ENCODE results near the gene ZFP42.
"Not testable (repeated sequence)": the region's sequence is repeated elsewhere in the genome, so short reads cannot be mapped to it uniquely, and the experiment has no call there.

Gene ZFP42

DNA sequence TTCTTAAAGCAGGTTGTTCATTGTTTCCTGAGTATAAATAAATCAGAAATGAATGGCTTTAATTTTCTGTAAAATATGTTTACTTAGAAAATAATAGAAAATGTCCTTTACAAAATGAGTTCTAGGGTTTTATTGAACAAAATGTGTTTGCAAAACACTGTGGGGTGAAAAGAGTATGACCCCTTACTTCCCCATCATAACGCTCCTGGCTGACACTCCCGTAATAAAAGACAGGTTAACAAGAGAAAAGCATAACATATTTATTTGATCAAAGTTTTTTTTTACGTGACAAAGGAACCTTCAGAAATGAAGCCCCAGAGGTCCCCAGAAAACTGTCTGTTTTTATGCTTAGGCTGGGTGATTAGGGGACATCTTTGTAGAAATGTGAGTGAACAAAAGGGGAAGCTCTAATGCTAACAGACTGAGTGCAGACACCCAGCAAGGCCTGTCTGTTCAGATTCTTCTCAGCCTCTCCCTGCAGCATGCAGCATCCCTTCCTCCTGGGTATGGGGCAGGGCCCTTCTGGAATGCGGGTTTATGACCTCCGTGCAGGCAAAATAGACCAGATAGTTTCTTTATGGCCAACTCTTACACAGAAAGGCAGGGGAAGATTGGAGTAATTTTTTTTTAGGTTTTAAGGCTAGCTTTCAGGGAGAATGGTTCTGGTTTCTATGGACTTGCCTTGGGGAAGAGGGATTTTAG, 26.1 kb downstream of the ZFP42 start:
- DNase-seq (ENCODE audit: low read depth): no peak

DNA sequence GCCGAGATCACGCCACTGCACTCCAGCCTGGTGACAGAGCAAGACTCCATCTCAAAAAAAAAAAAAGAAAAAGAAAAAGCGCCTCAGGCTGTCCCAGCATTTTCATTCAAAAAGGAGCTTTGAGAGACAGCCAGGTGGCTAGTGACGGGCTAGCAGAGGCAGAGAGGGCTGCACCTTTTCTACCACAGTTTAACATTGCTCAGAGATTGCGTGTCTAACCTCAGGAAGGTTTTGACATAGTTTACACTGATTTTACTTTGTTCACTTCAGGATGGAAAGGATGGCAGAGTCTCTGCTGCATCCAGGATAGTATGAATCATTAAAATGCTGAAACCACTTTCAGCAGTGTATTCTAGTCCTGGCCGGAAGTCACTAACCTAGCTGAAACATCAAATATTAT, 28.1 kb downstream of the ZFP42 start:
- no peak for DNase-seq (ENCODE audit: low read depth)

DNA sequence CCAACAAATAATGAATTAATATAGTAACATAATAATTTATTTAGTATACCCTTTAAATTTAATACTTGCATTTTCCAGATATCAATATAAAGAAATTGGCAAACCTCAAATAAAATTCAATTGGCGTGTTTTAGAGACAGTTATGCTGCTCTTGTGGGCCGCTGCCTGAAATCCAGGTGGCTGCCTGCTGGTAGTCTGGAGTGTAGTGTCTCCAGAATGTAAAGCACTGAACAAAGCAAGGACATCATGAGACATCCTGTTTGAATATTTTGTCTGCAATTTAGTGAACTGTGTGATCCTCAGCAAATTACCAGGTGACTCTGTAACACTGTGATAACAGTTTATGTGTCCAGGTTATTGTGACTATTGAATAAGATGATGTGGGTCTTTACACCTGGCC, 29.9 kb downstream of the ZFP42 start:
- DNase-seq (ENCODE audit: low read depth): no peak

DNA sequence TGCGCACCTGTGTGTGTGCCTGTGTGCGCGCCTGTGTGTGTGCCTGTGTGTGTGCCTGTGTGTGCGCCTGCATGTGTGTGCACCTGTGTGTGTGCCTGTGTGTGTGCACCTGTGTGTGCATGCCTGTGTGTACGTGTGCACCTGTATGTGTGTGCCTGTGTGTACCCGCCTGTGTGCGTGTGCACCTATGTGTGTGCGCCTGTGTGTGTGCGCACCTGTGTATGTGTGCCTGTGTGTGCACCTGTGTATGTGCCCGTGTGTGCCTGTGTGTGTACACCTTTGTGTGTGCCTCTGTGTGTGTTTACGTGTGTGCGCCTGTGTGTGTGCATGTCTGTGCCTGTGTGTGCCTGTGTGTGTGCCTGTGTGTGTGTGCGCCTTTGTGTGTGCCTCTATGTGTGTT, 33.5 kb downstream of the ZFP42 start:
- DNase-seq (ENCODE audit: low read depth): no peak

DNA sequence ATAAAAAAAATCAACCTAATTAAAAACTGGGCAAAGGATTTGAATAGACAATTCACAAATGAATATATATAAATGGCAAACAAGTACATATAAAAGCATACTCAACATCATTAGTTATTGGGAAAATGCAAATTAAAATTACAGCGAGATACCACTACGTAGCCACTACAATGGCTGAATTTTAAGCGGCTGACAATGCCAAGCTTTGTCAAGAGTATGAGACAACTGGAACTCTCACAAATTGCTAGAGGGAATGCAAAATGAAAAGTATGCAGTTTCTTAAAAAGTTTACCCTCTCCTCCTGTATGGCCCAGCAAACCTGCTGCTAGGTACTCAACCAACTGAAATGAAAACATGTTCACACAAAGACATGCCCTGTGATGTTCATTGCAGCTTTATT, 34.8 kb downstream of the ZFP42 start:
- no peak for DNase-seq (ENCODE audit: low read depth)

DNA sequence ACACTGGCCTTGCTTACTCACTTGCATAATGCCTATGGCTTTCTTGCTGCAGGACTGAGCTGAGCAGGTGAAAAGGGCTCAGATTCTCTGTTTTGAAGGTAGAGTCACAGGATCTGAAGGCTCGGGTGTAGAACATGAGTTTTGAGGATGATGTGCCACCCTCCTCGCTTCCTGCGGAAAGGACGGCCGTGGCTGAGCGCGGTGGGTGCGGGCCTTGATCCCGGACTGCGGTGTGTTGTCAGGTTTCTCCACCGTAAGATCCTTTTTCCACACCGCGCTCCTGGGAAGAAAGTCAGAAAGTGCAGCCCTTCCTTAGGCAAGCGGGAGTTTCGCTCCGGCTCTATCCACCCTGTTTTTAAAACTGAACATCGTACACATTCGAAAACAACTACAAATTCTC, 36.2 kb downstream of the ZFP42 start:
- no peak for DNase-seq (ENCODE audit: low read depth)

DNA sequence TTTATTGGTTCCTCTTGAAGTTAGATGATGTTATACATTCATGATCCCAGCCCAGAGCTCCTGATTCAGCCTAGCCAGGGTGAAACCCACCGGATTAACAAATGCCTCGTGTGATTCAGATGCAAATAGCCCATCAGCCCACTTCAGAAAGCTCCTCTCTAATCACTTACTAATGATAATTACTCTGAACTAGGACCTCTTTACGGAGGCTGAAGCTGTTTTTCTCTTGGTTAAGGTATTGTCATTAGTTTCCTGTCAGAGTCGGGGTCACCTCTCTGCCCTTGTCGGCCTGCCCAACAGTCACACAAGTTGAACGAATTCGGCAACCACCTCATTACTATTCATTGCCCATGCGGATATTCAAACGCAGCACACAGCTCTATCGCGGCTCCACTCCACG, 36.6 kb downstream of the ZFP42 start:
- DNase-seq (ENCODE audit: low read depth): no peak

DNA sequence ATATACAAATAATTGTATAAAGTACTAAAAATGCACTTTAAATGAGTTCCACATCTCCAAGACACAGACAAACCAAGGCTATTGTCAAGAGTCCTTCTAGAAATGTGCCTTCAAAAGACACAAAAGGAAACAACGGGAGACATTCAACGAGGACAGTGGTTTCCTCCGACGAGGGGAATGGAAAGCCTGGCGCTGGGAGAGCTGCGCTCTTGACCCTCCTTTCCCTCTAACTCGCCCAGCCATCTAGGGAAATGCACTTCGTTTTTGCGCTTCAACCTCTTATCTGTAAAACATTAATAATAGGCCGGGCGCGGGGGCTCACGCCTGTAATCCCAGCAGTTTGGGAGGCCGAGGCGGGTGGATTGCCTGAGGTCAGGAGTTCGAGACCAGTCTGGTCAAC, 37.0 kb downstream of the ZFP42 start:
- DNase-seq (ENCODE audit: low read depth): no peak

DNA sequence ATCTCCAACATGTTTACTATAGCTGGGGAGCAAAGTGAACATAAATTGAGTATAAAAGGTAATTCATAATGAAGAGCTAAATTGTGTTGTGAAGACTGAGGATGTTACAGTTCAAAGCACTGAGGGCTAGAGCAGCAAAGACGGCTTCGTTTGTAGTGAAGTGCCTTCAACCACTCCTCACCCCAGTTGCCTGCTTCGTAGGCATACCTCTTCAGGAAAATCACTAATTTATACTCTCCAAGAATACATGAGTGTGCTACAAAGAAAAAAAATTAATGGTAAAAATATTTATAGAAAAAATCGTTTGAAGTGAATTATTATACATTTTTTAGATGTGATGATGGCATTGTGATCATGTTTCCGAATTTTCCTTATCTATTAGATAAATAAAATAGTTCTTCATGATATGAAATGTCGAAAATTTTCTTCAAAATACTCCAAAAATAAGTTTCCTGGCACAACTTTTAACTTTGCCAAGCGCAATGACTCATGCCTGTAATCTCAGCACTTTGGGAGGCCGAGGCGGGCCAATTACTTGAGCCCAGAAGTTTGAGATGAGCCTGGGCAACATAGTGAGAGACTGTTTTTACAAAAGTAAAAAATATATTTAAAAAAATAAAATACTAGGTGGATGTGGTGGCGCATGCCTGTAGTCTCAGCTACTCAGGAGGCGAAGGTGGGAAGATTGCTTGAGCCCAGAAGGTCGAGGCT, 41.6 kb downstream of the ZFP42 start:
- DNase-seq (ENCODE audit: low read depth): no peak

DNA sequence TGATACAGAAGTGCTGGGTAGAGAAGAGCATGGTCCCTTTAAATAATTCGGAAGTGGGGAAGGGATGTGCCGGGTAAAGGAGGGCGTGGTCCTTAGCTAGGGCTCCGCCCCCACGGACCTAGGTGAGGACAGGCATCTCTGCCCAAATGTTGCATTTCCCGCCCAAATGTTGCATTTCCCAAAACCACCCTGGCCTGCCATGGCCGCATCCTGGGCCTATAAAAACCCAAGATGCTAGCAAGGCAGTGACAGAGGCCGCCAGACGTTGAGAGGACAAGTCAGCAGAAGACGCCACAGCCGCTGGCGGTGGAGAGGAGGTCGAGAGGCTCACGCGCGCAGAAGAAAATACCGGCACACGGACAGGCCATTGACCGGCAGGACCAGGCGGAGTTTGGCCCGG, 46.1 kb downstream of the ZFP42 start:
- no peak for DNase-seq (ENCODE audit: low read depth)

DNA sequence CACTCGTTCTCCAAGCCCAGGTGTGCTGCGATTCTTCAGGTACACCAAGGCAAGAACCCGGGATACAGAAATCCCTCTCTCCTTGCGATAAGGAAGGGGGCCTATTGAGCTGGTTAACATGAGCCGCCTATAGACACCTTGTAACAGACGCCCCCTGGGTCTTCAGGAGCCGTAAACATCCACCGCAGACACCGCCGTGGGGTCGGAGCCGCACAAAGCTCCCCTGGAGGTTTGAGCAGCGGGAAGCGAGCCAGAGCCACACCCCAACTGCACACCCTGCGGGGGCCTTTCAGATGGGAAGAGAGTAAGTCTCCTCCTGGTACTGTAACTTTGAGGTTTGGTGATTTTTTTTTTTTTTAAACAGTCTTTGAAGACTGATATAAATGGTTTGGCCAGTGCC, 46.6 kb downstream of the ZFP42 start:
- DNase-seq (ENCODE audit: low read depth): no peak

DNA sequence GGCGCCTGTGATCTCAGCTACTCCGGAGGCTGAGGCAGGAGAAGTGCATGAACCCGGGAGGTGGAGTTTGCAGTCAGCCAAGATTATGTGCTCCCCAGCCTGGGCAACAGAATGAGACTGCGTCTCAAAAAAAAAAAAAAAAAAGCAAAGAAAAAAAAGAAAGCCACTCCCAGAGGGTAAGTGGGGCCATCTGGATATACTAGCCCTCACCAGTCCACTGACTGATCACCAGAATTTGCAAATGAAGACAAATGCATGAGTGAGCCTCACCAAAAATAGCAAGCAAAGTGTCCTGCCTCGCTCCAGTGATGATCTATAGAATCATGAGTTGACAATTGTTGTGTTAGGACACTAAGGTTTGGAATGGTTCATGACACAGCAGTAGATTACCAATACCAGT, 47.6 kb downstream of the ZFP42 start:
- no peak for DNase-seq (ENCODE audit: low read depth)

DNA sequence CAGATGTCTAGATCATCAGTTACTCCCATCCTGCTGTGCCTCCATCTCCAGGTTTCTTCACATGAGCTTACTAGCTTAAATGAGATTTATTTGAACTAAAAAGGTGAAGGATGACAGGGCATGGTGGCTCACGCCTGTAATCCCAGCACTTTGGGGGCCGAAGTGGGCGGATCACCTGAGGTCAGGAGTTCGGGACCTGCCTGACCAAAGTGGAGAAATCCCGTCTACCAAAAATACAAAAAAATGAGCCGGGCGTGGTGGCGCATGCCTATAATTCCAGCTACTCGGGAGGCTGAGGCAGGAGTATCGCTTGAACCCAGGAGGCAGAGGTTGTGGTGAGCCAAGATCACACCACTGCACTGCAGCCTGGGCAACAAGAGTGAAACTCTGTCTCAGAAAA, 49.9 kb downstream of the ZFP42 start:
- not testable (repeated sequence) for DNase-seq (ENCODE audit: low read depth)

DNA sequence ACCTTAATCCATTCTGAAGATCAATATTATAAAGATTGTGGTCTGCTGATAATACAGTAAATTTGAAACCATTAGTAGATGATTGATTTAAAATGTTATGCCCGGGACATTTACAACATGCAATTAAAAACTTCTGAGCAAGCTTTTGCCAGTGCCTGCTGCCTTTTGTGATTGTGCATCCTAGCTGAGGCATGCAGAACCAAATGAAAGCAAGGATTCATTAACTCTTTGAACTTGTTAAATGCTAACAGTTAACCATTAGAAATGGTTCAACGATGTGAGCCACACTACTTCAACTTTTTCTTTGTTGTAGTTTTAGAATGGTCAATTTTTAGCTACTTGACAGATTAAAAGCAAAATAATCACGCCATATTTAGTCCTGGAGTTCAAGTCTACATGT, 51.1 kb downstream of the ZFP42 start:
- DNase-seq (ENCODE audit: low read depth): no peak

DNA sequence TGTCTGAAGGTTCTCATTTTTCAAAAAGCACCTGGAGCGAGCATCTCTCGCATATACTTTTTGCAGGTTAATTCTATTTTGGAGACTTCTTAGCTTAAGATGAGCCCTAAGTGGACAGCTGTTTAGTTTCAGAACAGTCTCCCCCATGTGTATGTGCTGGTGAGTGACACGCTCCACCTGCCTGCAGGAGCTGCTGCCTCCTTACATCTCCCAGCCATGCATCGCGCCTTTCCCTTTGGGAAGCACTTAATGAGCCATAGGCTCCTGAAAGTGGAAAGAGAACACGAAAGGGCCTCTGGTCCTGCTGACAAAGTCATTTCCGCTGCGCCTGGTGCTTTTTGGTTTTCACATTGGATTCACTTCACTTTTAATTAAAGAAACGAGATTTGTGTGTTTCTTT, 57.7 kb downstream of the ZFP42 start:
- no peak for DNase-seq (ENCODE audit: low read depth)

All from fibroblast of gingiva (primary cell).